WTC11 (cell line): Measurements from ENCODE around the gene VASH1.

ENCODE experiments used
- CREB1 ChIP-seq: sonication (generic); formaldehyde crosslinking; IDR thresholded peaks from 2 replicates; pipeline ENCODE4 v1.8.0; 2023; ENCODE audit warnings: mild to moderate bottlenecking, missing genetic modification reagents
- GABPB1 ChIP-seq: sonication (generic); formaldehyde crosslinking; IDR thresholded peaks from 2 replicates; pipeline ENCODE4 v1.8.1; 2023; ENCODE audit warnings: mild to moderate bottlenecking, missing genetic modification reagents
- ZNF317 ChIP-seq: sonication (generic); formaldehyde crosslinking; IDR thresholded peaks from 2 replicates; pipeline ENCODE4 v1.8.1; 2023; ENCODE audit warnings: low read depth, mild to moderate bottlenecking, moderate library complexity, missing genetic modification reagents, borderline replicate concordance
- TF ChIP-seq, protein P1 (sequence below): sonication (generic); formaldehyde crosslinking; IDR thresholded peaks from 2 replicates; pipeline ENCODE4 v1.8.1; 2022; ENCODE audit warnings: low read depth, mild to moderate bottlenecking, moderate library complexity, missing genetic modification reagents, borderline replicate concordance
- TF ChIP-seq, protein P2 (sequence below): fragments of 200-600 bp; IDR thresholded peaks from 2 replicates; pipeline ENCODE4 v1.8.0; 2022; ENCODE audit warnings: antibody characterized with exemption
- TF ChIP-seq, protein P3 (sequence below): sonication (generic); formaldehyde crosslinking; IDR thresholded peaks from 2 replicates; pipeline ENCODE4 v1.8.1; 2023; ENCODE audit warnings: mild to moderate bottlenecking, moderate library complexity, missing genetic modification reagents
- TF ChIP-seq, protein P4 (sequence below): sonication (generic); formaldehyde crosslinking; IDR thresholded peaks from 2 replicates; pipeline ENCODE4 v1.8.1; 2022; ENCODE audit warnings: mild to moderate bottlenecking, moderate library complexity, missing genetic modification reagents
- TF ChIP-seq, protein P5 (sequence below): fragments of 250-450 bp; sonication (Bioruptor Pico); IDR thresholded peaks from 2 replicates; pipeline ENCODE4 v2.1.2; 2022; ENCODE audit warnings: mild to moderate bottlenecking, moderate library complexity
- TF ChIP-seq, protein P6 (sequence below): sonication (generic); formaldehyde crosslinking; IDR thresholded peaks from 2 replicates; pipeline ENCODE4 v1.8.0; 2022; ENCODE audit warnings: mild to moderate bottlenecking, missing genetic modification reagents
- TF ChIP-seq, protein P7 (sequence below): sonication (generic); formaldehyde crosslinking; IDR thresholded peaks from 2 replicates; pipeline ENCODE4 v1.8.1; 2022; ENCODE audit warnings: low read depth, missing genetic modification reagents, borderline replicate concordance

DNA sequence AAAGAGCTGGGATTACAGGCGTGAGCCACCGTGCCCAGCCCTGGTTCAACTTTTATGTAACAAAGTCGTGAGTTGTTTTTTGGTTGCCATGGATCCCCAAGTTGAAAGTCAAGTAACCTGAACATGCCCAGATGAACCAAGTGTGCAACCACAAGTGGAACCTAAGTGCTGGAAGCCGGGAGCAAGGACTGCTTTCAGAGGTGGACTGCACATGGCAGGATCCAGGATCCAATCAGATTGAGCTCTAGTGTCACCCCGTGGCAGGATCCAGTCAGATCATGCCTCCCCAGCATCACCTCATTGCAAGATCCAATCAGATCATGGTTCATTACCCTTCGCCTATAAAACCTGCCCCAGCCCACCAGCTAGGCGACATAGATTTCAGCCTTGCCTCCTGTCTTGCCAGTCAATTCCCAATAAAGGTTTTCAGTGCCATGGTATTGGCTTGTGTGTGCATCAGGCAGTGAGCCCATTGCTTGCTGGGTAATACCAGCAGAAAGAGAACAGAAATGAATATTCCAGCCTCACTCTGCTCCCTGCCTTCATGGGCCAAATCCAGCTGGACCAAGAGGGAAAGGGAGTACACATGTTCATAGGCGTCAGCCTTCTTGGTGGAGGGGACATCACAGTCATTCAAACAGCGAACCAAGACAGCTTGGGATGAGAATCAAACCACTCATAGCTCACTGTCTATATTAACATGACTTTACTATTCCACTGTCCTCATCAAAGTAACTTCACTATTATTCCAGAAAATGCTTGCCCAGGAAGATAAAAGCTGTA is 43.6 kb upstream of the VASH1 start:
- TF ChIP-seq, protein P1, sequence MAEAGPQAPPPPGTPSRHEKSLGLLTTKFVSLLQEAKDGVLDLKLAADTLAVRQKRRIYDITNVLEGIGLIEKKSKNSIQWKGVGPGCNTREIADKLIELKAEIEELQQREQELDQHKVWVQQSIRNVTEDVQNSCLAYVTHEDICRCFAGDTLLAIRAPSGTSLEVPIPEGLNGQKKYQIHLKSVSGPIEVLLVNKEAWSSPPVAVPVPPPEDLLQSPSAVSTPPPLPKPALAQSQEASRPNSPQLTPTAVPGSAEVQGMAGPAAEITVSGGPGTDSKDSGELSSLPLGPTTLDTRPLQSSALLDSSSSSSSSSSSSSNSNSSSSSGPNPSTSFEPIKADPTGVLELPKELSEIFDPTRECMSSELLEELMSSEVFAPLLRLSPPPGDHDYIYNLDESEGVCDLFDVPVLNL (CRISPR knock-in tag): no peak
- TF ChIP-seq, protein P2, sequence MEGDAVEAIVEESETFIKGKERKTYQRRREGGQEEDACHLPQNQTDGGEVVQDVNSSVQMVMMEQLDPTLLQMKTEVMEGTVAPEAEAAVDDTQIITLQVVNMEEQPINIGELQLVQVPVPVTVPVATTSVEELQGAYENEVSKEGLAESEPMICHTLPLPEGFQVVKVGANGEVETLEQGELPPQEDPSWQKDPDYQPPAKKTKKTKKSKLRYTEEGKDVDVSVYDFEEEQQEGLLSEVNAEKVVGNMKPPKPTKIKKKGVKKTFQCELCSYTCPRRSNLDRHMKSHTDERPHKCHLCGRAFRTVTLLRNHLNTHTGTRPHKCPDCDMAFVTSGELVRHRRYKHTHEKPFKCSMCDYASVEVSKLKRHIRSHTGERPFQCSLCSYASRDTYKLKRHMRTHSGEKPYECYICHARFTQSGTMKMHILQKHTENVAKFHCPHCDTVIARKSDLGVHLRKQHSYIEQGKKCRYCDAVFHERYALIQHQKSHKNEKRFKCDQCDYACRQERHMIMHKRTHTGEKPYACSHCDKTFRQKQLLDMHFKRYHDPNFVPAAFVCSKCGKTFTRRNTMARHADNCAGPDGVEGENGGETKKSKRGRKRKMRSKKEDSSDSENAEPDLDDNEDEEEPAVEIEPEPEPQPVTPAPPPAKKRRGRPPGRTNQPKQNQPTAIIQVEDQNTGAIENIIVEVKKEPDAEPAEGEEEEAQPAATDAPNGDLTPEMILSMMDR: no peak
- TF ChIP-seq, protein P3, sequence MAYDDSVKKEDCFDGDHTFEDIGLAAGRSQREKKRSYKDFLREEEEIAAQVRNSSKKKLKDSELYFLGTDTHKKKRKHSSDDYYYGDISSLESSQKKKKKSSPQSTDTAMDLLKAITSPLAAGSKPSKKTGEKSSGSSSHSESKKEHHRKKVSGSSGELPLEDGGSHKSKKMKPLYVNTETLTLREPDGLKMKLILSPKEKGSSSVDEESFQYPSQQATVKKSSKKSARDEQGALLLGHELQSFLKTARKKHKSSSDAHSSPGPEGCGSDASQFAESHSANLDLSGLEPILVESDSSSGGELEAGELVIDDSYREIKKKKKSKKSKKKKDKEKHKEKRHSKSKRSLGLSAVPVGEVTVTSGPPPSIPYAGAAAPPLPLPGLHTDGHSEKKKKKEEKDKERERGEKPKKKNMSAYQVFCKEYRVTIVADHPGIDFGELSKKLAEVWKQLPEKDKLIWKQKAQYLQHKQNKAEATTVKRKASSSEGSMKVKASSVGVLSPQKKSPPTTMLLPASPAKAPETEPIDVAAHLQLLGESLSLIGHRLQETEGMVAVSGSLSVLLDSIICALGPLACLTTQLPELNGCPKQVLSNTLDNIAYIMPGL (CRISPR knock-in tag): no peak
- TF ChIP-seq, protein P4, sequence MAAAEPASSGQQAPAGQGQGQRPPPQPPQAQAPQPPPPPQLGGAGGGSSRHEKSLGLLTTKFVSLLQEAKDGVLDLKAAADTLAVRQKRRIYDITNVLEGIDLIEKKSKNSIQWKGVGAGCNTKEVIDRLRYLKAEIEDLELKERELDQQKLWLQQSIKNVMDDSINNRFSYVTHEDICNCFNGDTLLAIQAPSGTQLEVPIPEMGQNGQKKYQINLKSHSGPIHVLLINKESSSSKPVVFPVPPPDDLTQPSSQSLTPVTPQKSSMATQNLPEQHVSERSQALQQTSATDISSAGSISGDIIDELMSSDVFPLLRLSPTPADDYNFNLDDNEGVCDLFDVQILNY (CRISPR knock-in tag): no peak
- TF ChIP-seq, protein P5, sequence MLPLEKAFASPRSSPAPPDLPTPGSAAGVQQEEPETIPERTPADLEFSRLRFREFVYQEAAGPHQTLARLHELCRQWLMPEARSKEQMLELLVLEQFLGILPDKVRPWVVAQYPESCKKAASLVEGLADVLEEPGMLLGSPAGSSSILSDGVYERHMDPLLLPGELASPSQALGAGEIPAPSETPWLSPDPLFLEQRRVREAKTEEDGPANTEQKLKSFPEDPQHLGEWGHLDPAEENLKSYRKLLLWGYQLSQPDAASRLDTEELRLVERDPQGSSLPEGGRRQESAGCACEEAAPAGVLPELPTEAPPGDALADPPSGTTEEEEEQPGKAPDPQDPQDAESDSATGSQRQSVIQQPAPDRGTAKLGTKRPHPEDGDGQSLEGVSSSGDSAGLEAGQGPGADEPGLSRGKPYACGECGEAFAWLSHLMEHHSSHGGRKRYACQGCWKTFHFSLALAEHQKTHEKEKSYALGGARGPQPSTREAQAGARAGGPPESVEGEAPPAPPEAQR: no peak
- TF ChIP-seq ZNF317 (CRISPR knock-in tag): no peak
- TF ChIP-seq, protein P6, sequence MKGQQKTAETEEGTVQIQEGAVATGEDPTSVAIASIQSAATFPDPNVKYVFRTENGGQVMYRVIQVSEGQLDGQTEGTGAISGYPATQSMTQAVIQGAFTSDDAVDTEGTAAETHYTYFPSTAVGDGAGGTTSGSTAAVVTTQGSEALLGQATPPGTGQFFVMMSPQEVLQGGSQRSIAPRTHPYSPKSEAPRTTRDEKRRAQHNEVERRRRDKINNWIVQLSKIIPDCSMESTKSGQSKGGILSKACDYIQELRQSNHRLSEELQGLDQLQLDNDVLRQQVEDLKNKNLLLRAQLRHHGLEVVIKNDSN: no peak
- no peak for TF ChIP-seq GABPB1
- TF ChIP-seq, protein P7, sequence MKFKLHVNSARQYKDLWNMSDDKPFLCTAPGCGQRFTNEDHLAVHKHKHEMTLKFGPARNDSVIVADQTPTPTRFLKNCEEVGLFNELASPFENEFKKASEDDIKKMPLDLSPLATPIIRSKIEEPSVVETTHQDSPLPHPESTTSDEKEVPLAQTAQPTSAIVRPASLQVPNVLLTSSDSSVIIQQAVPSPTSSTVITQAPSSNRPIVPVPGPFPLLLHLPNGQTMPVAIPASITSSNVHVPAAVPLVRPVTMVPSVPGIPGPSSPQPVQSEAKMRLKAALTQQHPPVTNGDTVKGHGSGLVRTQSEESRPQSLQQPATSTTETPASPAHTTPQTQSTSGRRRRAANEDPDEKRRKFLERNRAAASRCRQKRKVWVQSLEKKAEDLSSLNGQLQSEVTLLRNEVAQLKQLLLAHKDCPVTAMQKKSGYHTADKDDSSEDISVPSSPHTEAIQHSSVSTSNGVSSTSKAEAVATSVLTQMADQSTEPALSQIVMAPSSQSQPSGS (CRISPR knock-in tag): no peak
- no peak for TF ChIP-seq CREB1 (CRISPR knock-in tag)
